BJ (cell line): ENCODE data around the gene PRLR. TPM values are rescaled to one million over a fixed set of nuclear protein-coding genes. Genes with fewer than 3 reads are reported as not detected.
"Not testable (repeated sequence)": the region's sequence is repeated elsewhere in the genome, so short reads cannot be mapped to it uniquely, and the experiment has no call there.

Experiments used
- CTCF ChIA-PET: fragments of 350-600 bp; formaldehyde crosslinking; extraction: SDS; loops from one replicate; lab custom pipeline; 2021; ENCODE audit warnings: antibody characterized with exemption, inconsistent platforms; lab: Yijun Ruan, JAX
- POLR2A ChIA-PET: fragments of 300-600 bp; sonication (Branson Sonifier 250); formaldehyde crosslinking; extraction: SDS; loops from one replicate; lab custom pipeline; 2021; ENCODE audit warnings: antibody characterized with exemption; lab: Charles Lee
- DNase-seq: peaks from one replicate; pipeline ENCODE4 v3.0.0-alpha.2; 2011; ENCODE audit warnings: low read depth
- H3K27me3 ChIP-seq: 2 replicates; pipeline ENCODE4 v1.6.0; 2011; ENCODE audit warnings: low read length; ENCODE audit not compliant: control insufficient read depth, insufficient read depth
- H3K36me3 ChIP-seq: 2 replicates; pipeline ENCODE4 v1.5.1; 2011; ENCODE audit warnings: low read length; ENCODE audit not compliant: control insufficient read depth, insufficient read depth
- H3K4me3 ChIP-seq: 2 replicates; pipeline ENCODE4 v1.5.1; 2011; ENCODE audit warnings: low read depth, mild to moderate bottlenecking, control low read depth, low read length
- CTCF ChIP-seq: IDR thresholded peaks from 2 replicates; pipeline ENCODE4 v1.5.1; 2011; ENCODE audit warnings: low read depth, mild to moderate bottlenecking, control low read depth, inconsistent platforms, low read length, moderate library complexity; ENCODE audit not compliant: insufficient read depth
- polyA plus RNA-seq: library from polyadenylated mRNA; depleted of rRNA; stranded (reverse); fragments of >200 nt; gene quantifications from 2 replicates; pipeline ENCODE4 v1.2.3, GENCODE V29; 2011

The PRLR gene
- polyA plus RNA-seq, 1 experiment = 0.34 TPM

GRCh38 chr5:35246900-35247647 lies 16.8 kb upstream of the PRLR start:
- CTCF ChIA-PET = interaction anchor here (0.6 kb wide), 1 partner anchor 801 kb away, joined by 3 read pairs; no protein-coding TSS in a partner anchor
- no peak overlapping the region for H3K4me3 ChIP-seq
- DNase-seq = no peak
- TF ChIP-seq CTCF = no peak
- no peaks in the 10 kb centered on the region for H3K36me3 ChIP-seq
- H3K27me3 ChIP-seq = peaks cover 1% of the 10 kb centered on the region; the same call in 1 of the 2 replicates
- POLR2A ChIA-PET = no interaction called here

DNA sequence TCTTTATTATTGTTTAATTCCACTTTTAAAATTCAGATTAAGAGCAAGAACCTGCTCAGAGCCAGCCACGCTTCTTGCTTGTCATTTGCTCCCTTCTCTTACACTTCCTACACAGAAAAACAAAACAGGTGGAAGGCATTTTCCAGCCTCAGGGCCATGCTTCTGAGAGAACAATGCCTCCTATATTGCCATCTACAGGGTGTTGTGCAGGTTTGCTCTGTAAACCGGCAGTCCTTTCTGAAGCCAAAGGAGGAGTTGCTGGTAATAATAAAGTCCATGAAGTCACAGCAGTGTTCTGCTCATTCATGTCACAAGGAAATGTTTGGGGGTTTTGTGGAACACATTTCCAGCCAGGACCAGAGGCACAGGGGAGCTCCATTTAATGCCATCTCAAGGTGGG lies 16.1 kb upstream of the PRLR start:
- H3K36me3 ChIP-seq = no peaks in the 10 kb centered on the region
- no peak for TF ChIP-seq CTCF
- POLR2A ChIA-PET = no interaction called here
- no peak for DNase-seq
- peaks cover 1% of the 10 kb centered on the region; the same call in 1 of the 2 replicates for H3K27me3 ChIP-seq
- CTCF ChIA-PET = no interaction called here
- H3K4me3 ChIP-seq = no peak overlapping the region

GRCh38 chr5:35245371-35245770 lies 15.1 kb upstream of the PRLR start:
- POLR2A ChIA-PET, H3K27me3 ChIP-seq, H3K36me3 ChIP-seq, H3K4me3 ChIP-seq, DNase-seq: not testable (repeated sequence)
- CTCF ChIA-PET = interaction anchor here (0.9 to 1.0 kb wide), 2 partner anchors 9 to 16 kb away, joined by 3 read pairs; no protein-coding TSS in a partner anchor

DNA sequence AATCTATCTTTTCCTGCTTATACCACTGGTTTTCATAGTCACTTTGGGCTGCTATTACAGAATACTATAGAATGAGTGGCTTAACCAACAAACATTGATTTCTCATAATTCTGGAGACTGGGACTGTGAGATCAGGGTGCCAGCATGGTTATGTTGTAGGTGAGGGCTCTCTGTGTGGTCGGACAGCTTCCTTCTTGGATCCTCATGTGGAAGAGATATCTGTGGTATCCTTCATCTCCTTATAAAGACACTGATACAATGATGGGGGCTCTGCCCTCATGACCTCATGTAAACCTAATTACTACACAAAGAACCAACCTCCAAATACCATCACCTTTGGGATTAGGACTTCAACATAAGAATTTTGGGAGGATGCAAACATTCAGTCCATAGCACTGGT lies 13.9 kb upstream of the PRLR start:
- POLR2A ChIA-PET = no interaction called here

GRCh38 chr5:35242702-35243258 lies 12.5 kb upstream of the PRLR start:
- DNase-seq = no peak
- no peak for TF ChIP-seq CTCF
- no peaks in the 10 kb centered on the region for H3K36me3 ChIP-seq
- peaks cover 1% of the 10 kb centered on the region; the same call in 1 of the 2 replicates for H3K27me3 ChIP-seq
- no peak overlapping the region for H3K4me3 ChIP-seq
- ChIA-PET CTCF (no interaction called here), POLR2A (no interaction called here)

More for the DNA sequence above, 13.9 kb upstream of the PRLR start:
- Histone ChIP-seq H3K27me3 (peaks cover 1% of the 10 kb centered on the region; the same call in 1 of the 2 replicates), H3K36me3 (no peaks in the 10 kb centered on the region), H3K4me3 (no peak overlapping the region)
- DNase-seq = no peak
- CTCF ChIA-PET = no interaction called here
- no peak for TF ChIP-seq CTCF
